ENCODE data around the gene LCTL.
"Not testable (repeated sequence)": the region's sequence is repeated elsewhere in the genome, so short reads cannot be mapped to it uniquely, and the experiment has no call there.

LCTL gene

DNA sequence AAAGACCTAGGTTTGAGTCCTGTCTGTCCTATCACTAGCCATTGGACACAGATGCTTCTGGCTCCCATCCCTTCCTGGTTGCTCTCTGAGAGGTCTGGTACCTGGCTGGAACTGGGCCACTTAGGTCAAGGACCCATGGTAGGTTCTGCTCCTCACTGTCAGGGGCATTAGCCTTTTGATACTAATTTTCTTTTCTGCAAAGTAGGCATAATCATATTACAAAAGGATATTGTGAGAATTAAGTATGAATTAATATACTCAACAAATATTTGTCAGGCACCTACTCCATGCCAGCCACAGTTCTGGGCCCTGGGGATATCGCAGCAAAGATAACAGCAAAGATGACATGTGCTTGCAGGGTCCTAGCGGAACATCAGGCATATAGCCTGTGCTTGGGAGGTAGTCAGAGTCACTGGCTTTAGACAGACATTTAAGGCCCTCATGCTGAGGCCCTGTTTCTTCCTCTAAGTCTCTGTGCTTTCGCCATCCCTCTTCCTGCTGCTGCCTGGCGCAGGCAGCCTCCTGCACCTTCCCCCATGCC, 25.6 kb upstream of the LCTL start:
- DNase-seq, result no peak

DNA sequence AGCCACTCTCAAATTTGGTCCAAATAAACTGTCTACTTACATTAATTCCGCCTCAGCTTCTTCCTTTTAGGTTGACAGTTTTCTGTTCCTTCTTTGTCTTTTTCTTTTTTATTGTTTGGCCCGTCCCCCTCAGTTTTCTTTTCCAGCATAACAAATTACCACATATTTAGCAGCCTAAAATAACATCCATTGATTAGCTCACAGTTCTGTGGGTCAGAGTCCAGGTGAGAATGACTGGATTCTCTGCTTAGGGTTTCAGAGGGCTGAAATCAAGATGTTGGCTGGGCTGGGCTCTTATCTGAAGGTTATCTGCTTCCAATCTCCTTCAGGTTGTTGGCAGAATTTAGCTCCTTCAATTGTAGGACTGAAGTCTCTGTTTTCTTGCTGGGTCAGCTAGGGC, 24.6 kb upstream of the LCTL start:
- DNase-seq, result no peak

DNA sequence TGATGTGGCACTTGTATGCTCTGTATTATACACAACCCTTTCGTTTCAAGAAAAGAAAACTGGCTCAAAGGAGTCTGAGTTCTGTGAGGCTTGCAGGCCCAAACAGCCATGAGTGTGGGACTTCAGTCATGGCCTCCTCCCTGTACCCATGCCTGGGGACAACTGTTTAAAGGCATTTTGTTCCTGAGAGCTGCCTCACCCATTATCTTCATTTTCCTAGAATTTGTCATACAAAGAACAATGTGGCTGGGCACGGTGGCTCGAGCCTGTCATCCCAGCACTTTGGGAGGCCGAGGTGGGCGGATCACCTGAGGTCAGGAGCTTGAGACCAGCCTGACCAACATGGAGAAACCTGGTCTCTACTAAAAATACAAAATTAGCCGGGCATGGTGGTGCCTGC, 23.6 kb upstream of the LCTL start:
- not testable (repeated sequence) for DNase-seq

DNA sequence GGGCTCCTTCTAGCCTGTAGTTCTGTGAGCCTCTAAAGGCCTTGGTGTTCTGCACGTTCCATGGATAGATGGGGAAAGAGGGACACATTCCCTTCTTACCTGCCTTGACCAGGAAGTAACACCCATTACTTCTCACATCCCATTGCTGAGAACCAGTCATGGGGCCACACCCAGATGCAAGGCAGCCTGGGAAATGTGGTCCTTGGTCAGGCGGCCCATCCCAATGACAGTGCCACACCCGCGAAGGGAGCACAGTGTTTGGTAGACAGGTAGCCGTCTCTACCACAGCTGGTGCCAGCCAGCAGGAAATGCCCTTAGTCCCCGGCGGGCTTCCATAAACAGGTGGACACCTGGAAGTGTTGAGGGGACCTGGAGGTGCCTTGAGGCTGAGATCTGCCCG, 23.2 kb upstream of the LCTL start:
- no peak for DNase-seq

DNA sequence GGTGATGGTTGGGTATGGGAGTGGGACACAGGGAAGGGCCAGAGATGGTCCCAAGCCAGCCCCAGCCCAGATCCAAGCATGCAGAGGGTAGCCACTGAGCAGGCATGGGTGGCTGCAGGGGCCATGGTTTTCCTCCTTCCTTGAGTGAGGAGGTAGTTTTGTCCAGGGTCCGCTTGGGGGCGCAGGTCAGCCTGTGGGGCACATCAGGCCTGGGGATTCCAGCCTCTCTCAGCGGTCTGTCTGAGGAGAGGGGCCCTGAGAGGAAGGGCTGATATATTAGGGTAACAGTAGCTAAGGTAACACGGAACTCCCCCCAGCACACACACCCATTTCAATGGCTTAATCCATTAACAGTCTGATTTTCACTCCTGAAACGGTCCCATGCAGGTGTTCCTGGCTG, 22.7 kb upstream of the LCTL start:
- DNase-seq, result no peak

DNA sequence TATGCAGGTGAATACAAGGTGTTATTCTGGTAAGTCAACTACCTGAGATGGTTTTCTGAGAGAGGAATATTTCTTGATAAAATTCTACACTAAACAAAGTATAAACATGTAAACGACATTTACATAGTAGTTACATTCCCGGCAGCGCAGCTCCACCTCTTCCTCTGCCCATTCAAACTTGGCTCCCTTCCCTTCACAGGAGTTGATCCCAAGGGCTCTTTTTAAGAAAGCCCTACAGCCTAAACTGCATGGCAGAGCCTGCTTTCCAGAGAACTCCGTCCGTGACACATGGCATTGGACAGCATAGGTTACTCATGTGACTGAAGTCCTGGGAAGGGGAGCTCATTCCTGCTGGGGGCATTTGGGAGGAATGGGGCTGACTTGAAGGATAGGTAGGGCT, 22.0 kb upstream of the LCTL start:
- DNase-seq, result no peak

DNA sequence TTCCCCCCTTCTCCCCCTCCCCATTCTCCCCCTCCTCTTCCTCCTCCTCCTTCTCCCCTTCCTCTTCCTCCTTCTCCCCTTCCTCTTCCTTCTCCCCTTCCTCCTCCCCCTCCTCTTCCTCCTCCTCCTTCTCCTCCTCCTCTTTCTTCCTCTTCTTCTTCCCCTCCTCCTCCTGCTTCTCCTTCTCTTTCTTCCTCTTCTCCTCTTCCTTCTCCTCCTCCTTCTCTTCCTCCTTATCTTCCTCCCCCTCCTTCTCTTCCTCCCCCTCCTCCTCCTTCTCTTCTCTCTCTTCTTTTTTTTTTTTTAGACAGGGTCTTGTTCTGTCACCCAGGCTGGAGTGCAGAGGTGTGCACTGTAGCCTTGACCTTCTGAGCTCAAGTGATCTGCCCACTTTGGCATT, 21.2 kb upstream of the LCTL start:
- DNase-seq, result no peak

DNA sequence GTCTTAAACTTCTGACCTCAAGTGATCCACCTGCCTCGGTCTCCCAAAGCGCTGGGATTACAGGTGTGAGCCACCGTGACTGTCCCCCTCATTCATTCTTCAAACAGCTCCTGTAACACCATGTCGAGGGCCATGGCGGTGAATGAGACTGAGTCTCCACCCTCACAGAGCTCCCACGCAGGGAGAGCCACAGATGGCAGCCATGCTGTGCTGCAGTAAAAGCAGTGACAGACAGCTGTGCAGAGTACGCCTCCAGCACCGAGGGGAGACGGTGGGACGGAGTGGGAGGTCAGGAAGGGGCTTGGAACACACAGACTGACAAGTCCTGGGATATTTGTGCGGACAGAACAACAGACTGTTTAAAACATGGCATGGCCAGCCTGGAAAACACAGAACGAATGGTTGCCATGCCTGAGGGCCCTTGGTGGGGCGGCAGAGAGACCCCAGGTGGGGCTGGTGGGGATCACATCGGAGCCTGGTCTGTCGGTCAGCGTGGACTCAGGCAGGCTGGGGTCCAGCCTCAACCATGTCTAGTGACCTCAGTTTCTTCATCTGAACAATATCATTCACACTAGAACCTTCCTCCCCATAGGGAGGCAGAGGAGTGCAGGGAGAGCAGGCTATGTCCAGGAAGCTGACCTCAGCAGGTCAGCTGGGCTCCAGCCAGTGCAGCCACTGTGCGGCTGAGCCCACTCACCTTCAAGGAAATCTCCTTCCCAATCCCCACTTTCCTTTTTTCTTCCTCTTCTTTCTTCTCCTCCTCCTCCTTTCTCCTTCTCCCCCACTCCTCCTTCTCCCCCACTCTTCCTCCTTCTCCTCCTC, 20.6 kb upstream of the LCTL start:
- DNase-seq, result no peak

DNA sequence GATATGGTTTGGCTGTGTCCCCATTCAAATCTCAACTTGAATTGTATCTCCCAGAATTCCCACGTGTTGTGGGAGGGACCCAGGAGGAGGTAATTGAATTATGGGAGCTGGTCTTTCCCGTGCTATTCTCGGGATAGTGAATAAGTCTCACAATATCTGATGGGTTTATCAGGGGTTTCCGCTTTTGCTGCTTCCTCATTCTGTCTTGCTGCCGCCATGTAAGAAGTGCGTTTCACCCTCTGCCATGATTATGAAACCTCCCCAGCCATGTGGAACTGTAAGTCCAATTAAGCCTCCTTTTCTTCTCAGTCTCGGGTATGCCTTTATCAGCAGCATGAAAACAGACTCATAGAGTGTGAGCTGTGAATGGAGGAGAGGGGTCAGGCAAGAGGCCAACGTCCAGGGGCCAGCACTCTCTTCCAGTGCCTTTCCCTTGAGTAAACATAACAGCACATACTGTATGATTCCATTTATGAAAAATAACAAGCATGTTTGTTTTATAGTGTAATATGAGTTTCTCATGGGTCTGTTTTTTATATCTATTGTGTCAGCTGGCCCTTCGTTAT, 16.3 kb upstream of the LCTL start:
- DNase-seq, result no peak

DNA sequence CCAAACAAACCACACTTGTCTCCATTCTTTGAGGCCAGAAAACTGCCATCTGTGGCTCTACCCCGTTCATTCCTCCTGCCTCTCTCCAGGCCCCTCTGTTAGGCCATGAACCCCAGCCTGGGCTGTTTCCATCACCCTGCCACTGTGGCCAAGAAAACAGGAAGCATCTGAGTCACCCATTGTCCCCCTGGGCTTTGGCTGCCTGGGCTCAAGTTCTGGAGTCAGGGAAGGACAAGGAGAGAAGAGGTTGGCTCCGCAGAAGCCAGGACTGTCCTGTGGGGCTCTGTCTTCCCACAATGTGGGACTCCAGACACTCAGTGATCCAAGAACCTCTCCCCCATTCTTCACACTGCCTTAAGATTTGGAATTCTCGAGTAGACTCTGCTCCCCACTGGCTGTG, 14.8 kb upstream of the LCTL start:
- no peak for DNase-seq

DNA sequence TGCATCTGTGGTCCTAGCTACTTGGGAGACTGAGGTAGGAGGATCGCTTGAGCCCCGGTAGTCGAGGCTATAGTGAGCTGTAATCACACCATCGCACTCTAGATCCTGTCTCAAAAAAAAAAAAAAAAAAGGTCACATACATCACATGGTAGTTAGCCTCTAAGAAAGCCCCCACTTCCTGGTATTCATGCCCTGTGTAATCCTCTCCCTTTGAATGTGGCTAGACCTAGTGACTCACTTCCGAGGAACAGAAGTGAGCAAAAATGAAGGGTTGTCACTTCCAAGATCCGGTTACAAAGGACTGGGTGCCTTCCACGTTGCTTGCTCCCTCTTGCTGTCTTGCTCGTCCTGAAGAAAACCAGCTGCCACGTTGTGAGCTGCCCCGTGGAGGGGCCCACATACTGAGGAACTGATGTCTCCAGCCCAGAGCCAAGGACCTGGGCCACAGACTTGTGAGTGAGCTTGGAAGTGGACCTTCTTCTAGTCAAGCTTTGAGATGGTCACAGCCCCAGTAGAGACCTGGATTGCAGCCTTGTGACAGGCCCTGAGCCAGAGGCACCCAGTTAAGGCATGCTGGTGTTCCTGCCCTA, 12.6 kb upstream of the LCTL start:
- DNase-seq, result no peak

DNA sequence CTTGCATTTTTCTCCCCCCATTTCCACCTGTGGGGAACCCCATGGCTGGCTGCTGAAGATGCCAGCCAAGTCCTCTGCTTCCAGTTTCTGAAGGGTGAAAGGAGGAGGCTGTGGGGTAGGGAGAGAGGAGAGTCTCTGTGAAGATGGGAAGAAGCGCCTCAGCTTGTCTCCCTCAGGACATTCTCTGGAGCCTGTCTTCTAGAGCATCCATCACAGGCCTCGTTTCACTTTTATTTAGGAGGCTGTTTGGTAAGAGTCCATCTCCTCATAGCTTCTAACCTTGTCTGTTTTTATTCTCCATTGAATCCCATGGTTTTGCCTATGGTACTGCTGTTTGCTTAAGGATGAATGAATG, 8.8 kb upstream of the LCTL start:
- no peak for DNase-seq

DNA sequence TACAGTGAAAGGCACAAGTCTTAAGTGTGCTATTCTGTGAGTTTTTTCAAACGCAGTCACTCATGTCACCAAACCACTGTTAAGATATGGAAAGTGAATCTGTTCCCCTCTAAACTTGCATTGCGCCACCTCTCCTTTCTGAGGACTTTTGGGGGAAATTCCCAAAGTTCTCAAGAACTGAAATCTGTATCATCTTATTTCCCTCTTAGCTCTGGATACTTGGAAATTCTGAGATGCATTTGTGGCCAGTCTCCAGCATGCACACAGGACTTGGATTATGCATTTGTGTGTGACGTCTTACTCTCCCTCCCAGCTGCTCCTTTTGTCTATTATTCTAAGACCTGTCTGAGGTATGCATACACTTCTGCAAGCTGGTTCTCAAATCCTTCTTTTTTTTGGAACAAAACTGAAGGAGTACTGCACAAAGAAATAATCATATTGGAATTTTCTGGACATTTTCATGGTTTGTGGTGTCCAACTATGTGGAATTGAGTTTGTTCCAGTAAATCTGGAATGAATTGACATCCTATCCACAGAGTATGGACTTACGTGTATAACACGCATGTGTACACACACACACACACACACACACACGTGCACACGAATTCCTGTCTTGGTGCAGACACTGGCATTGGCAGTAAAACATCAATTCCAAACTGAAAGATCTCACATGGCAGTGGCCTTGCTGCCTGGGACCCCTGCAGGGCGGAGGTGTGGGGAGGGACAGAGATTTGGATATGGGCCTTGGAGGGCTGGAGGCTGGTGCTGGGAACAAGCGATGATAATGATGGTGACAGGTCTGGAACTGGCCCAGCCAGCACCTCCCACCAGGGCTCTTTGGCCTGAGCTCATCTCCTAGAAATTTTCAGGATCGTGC, 8.2 kb upstream of the LCTL start:
- no peak for DNase-seq

DNA sequence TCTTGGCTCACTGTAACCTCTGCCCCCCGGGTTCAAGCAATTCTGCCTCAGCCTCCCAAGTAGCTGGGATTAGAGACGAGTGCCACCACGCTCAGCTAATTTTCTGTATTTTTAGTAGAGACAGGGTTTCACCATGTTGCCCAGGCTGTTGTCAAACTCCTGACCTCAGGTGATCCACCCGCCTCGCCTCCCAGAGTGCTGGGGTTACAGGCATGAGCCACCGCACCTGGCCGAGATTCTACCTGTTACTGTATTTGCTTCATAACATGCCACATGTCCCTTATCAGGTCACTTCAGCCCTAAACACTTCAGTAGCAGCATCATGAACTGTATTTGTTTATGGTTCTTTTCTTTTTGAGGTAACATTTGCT, 7.5 kb upstream of the LCTL start:
- DNase-seq, result no peak

DNA sequence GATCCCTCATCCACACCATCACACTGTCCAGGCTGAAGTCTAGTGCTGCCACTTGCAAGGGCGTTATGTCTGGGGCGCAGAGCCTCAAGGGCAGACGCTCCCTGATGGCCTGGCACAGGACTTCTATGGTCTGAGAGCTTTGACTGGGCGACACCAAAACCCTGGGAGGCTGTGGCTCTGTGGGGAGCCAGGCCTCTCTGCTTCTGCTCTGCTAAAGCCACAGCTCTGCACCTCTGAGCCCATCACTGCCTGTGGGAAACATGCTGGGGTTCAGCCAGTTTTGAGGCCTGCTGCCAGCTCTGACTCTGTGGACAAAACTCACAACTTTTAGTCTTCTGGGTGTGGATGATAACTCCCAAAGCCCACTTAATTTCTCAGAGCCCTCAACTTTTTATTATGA, 6.3 kb upstream of the LCTL start:
- DNase-seq, result no peak

DNA sequence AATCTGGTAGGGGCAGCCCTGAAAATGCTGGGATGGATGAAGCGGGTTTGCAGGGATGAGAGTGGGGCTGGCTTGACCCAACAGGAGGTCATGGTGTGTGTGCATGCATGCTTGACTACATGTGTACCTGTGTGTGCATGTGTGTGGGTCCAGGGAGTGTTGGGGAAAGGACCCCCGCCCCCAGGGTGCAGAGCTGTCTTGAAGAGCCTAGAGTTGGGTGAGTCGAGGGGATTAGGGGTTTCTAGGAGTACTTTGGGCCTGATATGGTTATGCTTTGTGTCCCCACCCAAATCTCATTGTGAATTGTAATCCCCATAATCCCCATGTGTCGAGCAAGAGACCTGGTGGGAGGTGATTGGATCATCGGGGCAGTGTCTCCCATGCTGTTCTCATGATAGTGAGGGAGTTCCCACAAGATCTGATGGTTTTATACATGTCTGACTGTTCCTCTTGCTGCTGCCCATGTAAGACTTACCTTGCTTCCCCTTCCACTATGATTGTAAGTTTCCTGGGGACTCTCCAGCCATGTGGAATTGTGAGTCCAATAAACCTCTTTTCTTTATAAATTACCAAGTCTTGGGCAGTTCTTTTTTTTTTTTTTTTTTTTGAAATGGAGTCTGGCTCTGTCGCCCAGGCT, 5.2 kb upstream of the LCTL start:
- no peak for DNase-seq

DNA sequence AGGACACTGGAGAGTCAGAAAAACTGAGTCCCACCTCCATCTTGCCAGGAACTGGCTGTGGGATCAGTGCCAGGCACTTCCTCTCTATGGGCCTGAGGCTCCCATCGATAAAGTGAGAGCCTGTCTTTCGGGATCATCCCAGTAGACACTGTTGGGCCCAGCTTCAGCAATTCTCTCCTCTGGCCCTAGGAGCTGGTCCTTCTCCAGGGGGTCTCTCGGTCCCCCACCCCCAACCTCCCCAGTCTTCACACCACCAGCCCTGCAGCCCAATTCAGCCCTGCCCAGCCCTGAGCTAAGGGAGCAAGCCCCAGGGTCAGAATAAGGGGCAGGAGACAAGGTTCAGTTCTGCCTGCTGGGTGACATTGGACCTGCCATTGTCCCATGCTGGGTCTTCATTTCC, 4.5 kb upstream of the LCTL start:
- no peak for DNase-seq

DNA sequence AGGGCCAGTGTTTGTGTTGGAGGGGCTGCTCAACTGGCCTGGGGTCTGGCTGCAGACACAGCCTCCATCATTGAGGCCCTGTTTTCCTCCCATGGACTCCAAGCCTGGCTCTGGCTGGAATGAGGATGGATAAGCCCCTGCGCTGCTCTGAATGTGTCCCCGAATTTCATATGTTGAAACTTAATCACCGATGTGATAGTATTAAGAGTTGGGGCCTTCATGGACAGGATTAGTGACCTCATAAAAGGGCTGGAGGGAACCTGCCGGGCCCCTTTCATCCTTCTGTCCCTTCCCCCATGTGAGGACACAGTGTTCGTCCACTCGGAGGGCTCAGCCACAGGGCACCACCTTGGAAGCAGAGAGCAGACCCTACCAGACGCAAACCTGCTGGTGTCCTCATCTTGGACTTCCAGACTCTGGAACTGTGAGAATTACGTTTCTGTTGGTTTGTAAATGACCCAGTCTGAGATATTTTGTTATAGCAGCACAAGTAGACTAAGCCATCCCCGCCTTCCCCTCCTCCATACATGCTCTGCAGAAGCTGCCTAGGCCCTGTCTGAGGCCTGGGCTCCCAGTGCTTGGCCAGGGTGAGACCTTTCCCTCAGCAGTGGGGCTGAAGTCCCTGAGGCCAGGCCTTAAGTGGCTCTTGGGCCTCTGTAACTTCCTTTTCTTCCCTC, 3.8 kb upstream of the LCTL start:
- no peak for DNase-seq

DNA sequence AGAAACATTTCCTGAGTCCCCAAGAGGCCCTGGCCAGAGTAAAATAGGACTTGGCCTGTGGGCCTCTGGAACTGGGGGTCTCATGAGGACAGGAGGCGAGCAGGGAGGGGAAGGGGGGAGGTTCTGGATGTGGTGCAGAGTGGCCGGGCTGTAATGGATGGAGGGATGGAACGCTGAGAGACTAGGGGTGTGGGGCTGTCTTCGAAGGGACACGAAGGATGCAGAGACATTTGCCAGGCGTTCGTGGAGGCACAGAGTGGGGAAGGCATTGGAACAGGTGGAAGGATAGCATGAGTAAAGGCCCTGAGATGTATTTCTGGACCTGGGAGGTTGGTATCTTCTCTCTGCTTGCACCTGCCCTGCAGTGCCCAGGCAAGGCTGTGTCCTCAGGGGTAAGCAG, 2.1 kb upstream of the LCTL start:
- DNase-seq, result no peak

DNA sequence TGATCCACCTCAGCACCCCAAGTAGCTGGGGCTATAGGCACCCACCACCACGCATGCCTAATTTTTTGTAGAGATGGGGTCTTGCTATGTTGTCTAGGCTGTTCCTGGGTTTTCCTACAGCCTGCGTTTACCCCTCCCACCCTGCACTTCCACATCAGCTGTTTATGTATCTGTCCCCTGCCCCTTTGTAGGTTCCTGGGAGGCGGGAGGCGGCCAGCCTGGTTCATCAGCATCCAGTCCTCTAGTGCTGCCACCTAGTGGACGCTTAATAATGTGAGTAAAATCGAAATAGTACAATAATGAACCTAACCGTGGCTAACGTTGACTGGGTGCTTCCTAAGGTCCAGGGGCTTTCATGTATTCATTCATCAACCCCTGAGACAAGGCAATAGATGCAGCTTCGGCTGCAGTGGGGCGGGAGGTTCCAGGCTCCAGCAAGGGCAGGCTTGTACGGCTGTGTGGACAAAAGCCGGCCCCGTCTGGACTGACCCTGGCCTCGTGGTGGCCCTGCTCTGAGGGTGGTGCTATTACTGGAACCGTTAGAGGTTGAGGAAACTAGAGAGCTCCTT, 1.2 kb upstream of the LCTL start:
- DNase-seq, result no peak

DNA sequence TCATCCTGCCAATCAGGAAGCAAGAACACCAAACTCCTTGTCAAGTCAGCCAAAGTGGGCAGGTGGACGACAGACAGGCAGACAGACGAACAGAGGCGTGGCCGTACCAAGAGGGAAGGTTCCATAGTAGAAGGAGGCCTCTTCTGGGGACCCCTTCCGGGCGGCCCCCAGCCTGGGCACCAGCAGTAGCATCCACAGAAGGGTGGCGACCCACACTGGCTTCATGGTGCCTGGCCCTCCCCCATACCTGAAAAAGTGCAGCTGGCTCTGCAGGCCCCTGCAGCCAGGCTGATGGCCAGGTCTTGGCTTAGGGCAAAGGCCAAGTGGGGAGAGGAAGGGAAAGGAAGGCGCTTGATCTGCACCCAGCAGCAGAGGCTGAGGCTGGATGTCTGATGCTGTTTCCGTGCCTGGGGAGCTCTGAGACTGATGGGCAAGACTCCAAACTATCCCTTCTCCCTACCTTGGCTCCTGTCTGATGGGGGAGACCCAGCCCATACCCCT, 607 bp downstream of the LCTL start:
- no peak for DNase-seq
